Muscle layer of duodenum (tissue), 2 donors: ENCODE data around the gene CAMK2B.

Experiments
- H3K27ac ChIP-seq: one replicate; pipeline ENCODE4 v1.7.0; 2013; ENCODE audit warnings: mild to moderate bottlenecking, low read length
- H3K27me3 ChIP-seq: one replicate; pipeline ENCODE4 v1.7.0; 2013; ENCODE audit warnings: low read depth, mild to moderate bottlenecking, control low read depth, low read length
- H3K36me3 ChIP-seq, 2 donors: one replicate each; pipeline ENCODE4 v1.7.0; 2013; ENCODE audit warnings: low read length in 2 of 2, control low read depth in 1 of 2, mild to moderate bottlenecking in 1 of 2; ENCODE audit not compliant: insufficient read depth in 2 of 2, control insufficient read depth in 1 of 2
- H3K4me1 ChIP-seq, 2 donors: one replicate each; pipeline ENCODE4 v1.7.0; 2013; ENCODE audit warnings: low read length in 2 of 2, mild to moderate bottlenecking in 2 of 2, control low read depth in 1 of 2, moderate library complexity in 1 of 2; ENCODE audit not compliant: insufficient read depth in 2 of 2, control insufficient read depth in 1 of 2
- H3K4me3 ChIP-seq, 2 donors: one replicate each; pipeline ENCODE4 v1.7.0; 2013; ENCODE audit warnings: low read length in 2 of 2, low read depth in 1 of 2, mild to moderate bottlenecking in 1 of 2
- H3K9me3 ChIP-seq, 2 donors: one replicate each; pipeline ENCODE4 v1.7.0; 2013; ENCODE audit warnings: low read length in 2 of 2, control low read depth in 1 of 2, mild to moderate bottlenecking in 1 of 2; ENCODE audit not compliant: control insufficient read depth in 1 of 2
- donor health status: healthy.

CAMK2B gene

GRCh38 chr7:44230286-44230685 is 95.1 kb downstream of the CAMK2B start:
- Histone ChIP-seq H3K9me3 (no peaks in the 10 kb centered on the region), H3K27ac (no peak overlapping the region)

DNA sequence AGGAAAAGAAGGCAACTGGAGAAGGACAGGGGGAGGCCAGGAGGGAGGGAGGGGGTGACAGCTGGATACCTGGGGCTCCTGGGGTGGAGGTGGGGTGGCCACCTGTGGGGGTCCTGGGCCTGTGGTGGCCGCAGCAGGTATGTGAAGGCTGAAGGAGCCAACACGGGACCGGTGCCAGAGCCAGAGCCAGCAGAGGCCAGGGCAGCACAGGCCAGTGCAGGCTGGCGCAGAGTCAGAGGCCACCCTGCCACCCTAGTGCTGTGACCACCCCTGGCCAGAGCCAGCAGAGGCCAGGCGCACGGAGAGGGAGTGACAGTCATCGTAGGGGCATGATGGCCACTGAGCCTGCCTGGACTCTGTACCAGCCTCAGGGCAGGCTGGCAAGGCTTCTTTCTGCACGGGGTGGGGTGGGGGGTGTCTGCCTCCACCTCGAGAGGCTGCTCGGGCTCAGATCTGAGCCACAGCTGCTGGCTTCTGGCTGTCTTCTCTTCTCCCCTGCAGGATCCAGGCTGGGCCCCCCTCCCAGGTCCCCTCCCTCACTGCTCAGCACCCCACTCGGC is 95.8 kb downstream of the CAMK2B start:
- H3K27me3 ChIP-seq: no peaks in the 10 kb centered on the region
- H3K4me1 ChIP-seq: no peaks in the 10 kb centered on the region
- H3K36me3 ChIP-seq: no peaks in the 10 kb centered on the region
- no peaks in the 10 kb centered on the region for H3K9me3 ChIP-seq
- H3K4me3 ChIP-seq: no peak overlapping the region
- H3K27ac ChIP-seq: no peak overlapping the region

More at GRCh38 chr7:44230286-44230685, 95.1 kb downstream of the CAMK2B start:
- no peaks in the 10 kb centered on the region for H3K27me3 ChIP-seq
- no peak overlapping the region for H3K4me3 ChIP-seq
- H3K36me3 ChIP-seq: no peaks in the 10 kb centered on the region
- H3K4me1 ChIP-seq: no peaks in the 10 kb centered on the region

DNA sequence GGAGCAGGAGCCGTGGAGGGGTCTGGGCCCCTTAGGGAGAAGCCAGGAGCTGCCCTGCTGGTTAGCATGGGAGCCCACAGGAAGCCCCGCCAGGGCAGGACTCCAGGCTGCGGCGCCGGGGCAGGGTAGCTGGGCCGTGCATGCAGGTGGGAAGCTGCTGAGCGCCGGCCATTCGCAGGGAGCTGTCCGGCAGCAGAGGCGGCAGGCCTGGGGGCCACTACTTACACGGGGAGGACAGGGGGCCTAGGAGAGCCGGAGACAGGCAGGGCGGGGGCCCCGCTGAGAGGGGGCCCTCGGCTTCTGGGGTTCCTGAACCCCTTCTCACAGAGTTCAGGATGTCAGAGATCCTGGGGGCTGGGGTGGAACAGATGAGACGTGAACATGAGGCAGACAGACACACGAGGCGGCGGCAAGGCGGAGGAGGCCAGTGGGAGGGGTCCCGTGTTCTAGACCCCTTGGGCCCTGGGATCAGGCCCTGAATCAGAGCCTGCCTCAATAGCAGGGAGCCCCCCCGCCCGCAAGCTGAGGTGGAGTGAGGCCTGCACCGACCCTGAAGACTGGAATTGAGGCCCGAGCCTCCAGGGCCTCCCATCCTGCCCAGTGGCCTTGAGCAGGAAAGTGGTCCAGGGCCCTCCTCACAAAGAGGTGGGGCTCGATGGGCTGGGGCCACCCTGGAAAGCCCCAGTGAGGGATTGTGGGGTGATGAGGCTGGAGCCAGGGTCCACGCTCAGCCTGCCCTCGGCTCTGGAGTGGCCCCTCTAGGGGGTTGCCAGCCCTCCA is 96.6 kb downstream of the CAMK2B start:
- Histone ChIP-seq H3K27ac (no peak overlapping the region), H3K4me3 (no peak overlapping the region), H3K4me1 (no peaks in the 10 kb centered on the region), H3K9me3 (no peaks in the 10 kb centered on the region), H3K27me3 (no peaks in the 10 kb centered on the region), H3K36me3 (no peaks in the 10 kb centered on the region)

GRCh38 chr7:44227911-44228310 is 97.5 kb downstream of the CAMK2B start:
- Histone ChIP-seq H3K4me1 (no peaks in the 10 kb centered on the region), H3K27me3 (no peaks in the 10 kb centered on the region), H3K36me3 (no peaks in the 10 kb centered on the region), H3K9me3 (no peaks in the 10 kb centered on the region), H3K4me3 (no peak overlapping the region), H3K27ac (no peak overlapping the region)

DNA sequence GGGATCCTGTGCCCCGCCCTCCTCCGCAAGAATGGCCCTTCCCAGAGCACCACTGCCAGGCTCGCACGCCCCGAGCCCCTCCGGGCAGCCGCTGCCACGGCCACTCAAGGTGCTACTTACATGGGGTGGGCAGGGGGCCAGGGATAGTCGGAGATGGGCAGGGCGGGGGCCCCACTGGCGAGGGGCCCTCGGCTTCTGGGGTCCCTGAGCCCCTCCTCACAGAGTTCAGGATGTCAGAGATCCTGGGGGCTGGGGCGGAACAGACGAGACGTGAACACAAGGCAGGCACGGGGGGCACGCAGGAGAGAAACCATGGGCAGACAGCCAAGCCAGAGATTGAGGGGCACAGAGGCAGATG is 99.0 kb downstream of the CAMK2B start:
- no peak overlapping the region for H3K27ac ChIP-seq
- no peak overlapping the region for H3K4me3 ChIP-seq
- no peaks in the 10 kb centered on the region for H3K36me3 ChIP-seq

DNA sequence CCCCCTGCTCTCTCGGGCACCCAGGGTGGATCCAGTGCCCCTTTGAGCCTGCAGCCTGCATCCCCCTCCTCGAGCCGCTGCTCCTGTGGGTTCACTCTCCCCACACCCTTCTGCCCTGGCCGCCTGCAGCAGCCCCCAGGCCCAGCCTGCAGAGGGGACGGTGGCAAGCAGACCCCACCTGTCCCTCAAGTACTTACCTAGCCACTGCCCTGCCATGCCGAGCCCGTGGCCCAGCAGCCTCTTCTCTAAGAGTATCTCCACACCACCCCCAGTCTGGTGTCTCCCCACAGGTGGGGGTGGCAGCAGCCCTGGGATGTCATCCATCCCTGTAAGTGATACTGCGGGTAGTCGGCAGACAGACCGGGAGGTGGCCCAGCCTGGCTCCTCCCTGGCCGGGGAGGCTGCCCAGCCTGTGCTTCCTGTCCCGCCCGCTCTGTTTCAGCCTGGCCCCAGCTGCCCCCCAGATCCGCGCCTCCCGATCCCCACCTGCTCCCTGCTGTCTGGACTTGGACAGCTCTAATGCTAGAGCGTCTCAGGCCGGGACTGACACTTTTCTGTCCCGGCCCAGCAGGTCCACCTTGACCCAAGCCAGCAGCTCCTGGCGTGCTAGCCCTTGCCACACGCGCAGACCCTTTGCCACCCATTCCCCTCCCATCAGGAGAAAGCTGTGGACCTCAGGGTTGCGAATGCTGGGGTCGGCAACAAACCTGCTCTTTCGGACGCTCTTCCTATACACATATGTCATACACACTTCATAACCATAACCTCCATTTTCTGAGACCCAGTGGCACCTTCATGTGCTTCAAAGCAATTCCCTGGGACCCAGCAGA is 99.6 kb downstream of the CAMK2B start:
- Histone ChIP-seq H3K4me1 (no peaks in the 10 kb centered on the region), H3K27me3 (no peaks in the 10 kb centered on the region), H3K4me3 (no peak overlapping the region), H3K27ac (no peak overlapping the region), H3K36me3 (no peaks in the 10 kb centered on the region), H3K9me3 (no peaks in the 10 kb centered on the region)

More for the DNA sequence above, 99.0 kb downstream of the CAMK2B start:
- no peaks in the 10 kb centered on the region for H3K9me3 ChIP-seq
- H3K4me1 ChIP-seq: no peaks in the 10 kb centered on the region
- no peaks in the 10 kb centered on the region for H3K27me3 ChIP-seq

DNA sequence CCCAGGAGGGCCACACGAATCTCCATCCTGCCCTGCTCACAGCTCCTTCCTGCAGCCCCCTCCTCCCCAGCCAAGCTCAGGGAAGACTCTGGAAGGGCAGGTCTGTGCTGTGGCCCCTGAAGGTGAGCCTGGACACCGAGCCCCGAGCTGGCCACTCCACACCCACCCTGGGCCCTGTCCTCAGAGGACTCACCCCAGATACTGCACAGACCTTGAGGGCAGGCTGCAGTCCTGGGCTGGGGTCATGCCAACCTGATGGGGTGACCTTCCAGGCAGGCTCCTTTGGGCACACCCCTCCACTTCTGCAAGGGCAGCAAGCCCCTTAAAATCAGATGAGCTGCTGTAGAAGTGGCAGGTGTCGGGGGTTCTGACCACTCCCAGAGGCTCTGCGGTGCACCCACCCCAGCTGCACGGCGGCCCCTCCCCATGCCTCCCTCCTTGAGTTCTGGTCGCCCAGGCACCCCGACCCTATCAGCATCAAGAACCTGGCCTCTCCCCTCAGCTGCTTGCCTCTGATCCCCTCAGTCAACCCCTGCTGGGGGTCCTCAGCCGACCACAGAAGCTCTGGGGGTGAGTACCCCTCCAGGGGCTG is 100.3 kb downstream of the CAMK2B start:
- Histone ChIP-seq H3K27ac (no peak overlapping the region), H3K27me3 (no peaks in the 10 kb centered on the region), H3K9me3 (no peaks in the 10 kb centered on the region), H3K4me1 (no peaks in the 10 kb centered on the region), H3K4me3 (no peak overlapping the region), H3K36me3 (no peaks in the 10 kb centered on the region)

DNA sequence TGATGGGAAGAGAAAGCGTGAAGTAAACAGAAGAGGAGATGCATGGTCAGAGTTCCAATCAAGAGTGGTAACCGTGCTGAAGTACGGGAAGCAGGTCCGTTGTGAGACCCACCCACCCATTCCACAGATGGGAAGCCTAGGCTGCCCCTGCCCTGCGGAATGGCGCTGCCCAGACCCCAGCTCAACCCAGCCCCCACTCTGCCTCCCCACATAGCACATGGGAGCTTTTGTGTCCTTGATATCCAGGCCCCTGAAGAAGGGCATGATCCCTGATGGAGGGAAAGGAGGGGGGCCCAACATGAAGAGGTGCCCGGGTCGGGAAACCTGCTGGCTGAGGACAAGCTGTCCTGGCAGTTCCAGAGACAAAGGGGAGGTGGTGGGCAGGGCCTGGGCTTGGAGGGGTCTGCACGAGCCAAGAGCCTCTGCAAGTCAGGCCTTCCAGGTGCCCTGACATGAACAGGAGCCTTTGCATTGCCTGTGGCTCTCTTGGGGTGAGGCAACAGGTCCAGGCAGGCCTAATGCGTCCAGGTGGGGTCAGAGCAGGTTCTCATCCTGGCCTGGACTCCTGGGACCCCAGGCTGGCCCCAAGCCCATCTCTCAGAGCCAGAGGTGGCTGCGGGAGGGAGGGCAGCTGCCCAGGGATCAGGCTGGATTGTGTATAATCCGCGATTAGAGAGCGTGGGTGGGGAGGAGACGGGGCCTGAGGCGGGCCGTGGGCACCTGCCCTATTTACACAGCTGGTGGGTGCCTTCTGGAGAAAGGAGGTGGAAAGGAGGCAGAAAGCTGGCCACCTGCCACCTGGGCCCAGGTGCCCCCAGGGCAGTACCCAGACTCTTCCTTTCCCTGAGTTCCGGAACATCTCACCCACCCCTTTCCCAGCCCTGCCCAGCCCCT is 101.1 kb downstream of the CAMK2B start:
- Histone ChIP-seq H3K4me3 (no peak overlapping the region), H3K36me3 (no peaks in the 10 kb centered on the region), H3K4me1 (no peaks in the 10 kb centered on the region), H3K27me3 (no peaks in the 10 kb centered on the region), H3K9me3 (no peaks in the 10 kb centered on the region), H3K27ac (no peak overlapping the region)

- Histone ChIP-seq H3K27me3 (no peaks in the 10 kb centered on the region), H3K36me3 (no peaks in the 10 kb centered on the region), H3K9me3 (peaks cover 0 to 5% of the 10 kb centered on the region in 2 donors), H3K4me3 (no peak overlapping the region), H3K4me1 (no peaks in the 10 kb centered on the region), H3K27ac (no peak overlapping the region)
These were observed 101.9 kb downstream of the CAMK2B start for GRCh38 chr7:44223362-44224079.

GRCh38 chr7:44222776-44223261 is 102.6 kb downstream of the CAMK2B start:
- H3K27ac ChIP-seq: no peak overlapping the region
- no peaks in the 10 kb centered on the region for H3K36me3 ChIP-seq

More at GRCh38 chr7:44222776-44223261, 102.6 kb downstream of the CAMK2B start:
- H3K9me3 ChIP-seq: peaks cover 0 to 5% of the 10 kb centered on the region in 2 donors
- H3K4me3 ChIP-seq: no peak overlapping the region
- H3K4me1 ChIP-seq: no peaks in the 10 kb centered on the region
- no peaks in the 10 kb centered on the region for H3K27me3 ChIP-seq
